HL-60/S4 (cell line): Measurements from ENCODE around the gene NKX6-2.

Experiments used
- in situ Hi-C: fragments of 300-500 bp; cut with MboI; formaldehyde crosslinking; loops from 2 replicates; pipeline ENCODE4 v1.14.3; 2022; ENCODE audit warnings: low sequenced_read_pairs

The NKX6-2 gene

DNA sequence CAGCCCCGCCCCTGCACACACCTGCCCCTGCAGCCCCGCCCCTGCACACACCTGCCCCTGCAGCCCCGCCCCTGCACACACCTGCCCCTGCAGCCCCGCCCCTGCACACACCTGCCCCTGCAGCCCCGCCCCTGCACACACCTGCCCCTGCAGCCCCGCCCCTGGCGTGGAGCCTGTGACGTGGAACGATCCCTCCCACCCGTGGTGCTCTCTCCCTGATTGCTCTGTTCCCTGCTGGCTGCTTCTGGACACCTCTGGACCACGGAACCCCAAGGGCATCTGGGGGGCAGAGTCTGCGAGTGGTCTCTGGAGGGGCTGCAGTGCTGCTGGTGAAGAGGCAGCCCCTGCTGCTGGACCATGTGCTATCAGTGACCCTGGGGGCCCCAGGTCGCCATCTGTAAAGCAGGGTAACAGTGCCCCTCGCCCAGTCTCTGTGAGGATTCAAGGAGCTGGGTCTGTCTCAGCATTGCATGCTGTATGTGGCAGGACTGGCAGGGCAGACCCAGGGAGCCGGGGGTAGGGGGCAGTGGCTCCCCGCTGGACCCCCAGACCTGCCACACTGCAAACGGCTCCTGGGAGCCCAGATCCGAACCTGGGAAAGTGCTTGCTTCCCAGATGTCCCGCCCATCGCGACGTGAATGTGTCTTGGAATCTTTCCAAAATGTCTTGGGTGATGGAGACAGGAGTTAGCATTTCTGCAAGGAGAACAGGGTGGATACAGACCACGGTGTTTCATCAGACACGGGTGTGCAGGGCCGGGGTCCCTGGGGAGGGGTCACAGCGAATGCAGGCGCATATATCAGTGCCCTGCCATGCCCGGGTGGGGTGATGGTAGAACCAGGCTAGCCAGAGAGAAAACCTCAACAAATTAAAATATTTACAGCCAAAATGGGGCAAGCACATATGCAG is 27.9 kb upstream of the NKX6-2 start:
- in situ Hi-C loops = no loop called here

DNA sequence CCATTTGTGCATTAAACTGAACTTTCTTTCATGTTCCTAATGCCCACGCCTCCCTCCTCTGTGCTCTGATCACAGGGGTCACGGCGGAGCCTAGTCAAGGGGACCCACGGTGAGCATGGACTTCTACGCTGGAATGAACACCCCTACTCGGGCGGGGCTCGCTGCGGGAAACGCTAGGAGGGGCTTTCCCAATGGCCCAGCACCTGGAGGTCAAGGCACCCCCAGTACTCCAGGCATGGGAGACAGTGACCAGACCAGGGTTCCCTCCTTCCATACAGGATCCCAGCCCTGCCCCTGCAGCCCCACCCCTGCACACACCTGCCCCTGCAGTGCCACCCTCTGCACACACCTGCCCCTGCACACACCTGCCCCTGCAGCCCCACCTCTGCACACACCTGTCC is 27.1 kb upstream of the NKX6-2 start:
- in situ Hi-C loops = no loop called here

DNA sequence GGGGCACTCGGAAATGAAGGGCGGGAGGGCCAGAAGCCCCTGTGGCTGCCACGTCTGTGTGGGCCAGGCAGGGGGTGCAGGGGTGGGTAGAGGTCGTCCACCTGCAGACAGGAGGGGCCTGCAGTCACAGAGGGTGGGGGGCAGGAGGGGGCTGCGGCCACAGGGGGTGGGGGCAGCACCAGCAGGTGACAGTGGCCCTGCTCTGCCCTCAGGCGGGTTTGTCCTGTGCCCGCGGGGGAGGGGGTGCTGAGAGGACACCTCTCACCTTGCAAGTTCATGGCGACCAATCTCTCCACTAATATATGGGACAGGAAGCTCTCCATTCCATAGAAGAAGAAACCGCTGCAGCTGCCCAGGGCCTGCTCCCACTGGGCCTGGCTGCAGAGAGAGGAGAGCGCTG is 26.6 kb upstream of the NKX6-2 start:
- in situ Hi-C loops = no loop called here

DNA sequence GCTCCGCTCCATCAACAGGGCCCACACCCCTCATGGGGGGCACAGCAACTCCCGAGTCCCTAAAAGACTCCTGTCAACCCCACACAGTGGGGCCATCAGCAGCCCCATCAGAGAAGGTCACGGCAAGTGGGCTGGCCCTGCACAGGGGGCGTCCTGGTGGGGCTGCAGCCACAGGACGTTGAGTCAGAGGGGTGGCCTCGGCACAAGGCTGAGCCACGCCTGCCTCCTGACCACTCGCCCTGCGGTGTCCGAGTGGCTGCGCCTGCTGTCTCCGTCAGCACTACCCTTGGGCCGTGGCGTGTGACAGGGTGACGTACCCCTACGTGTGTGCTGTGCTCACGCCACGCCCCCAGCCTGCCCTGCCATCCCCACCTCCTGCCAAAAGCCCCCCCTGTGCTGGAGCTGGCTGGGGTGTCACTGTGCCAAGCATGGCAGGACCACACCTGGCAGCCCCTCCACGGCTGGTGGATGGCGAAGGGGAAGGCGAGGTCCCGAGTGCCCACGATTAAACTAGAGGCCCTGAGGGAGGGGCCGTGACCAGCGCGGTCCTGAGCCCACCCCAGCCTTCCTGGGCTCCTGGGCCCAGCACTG is 26.0 kb upstream of the NKX6-2 start:
- in situ Hi-C loops = no loop called here

DNA sequence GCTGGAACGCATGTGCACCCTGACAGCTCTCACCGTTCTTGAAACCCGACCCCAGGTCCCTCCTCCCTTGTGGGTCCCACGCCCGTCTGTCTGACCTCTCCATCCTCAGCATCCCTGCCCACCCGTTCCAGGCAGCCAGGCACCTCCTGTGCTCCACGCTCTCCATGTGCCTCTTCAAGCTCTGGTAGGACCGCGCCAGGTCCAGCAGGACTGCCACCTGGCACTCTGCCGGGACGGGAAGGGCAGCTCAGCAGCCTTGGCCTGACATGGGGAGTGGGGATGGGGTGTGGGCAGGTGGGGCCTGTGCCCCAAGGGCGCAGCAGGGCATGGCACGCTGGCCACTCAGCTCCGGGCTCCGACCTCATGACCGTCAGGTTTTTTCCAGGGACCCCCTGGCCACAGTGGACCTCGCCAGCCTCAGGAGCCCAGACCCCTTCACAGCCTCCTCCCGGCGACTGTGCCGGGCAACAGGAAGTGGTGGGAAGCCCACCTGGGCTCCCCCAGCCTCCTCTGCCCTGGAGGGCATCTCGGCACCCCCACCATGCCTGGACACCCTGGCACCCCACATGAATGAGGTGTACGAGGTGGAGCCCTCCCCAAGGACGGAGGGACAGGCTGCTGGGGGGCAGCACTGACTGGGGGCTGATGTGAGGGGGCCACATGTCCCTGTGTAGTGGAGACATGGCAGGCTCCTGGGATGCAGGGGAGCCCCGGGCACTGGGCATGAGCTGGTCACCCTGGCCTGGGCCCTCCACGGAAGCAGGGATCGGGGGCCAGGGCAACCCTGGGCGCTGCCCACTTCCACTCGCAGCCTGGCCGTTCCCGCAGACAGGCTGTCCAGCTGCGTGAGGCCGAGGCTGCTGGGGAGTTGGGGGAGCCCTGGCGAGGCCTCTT is 25.1 kb upstream of the NKX6-2 start:
- in situ Hi-C loops = no loop called here

DNA sequence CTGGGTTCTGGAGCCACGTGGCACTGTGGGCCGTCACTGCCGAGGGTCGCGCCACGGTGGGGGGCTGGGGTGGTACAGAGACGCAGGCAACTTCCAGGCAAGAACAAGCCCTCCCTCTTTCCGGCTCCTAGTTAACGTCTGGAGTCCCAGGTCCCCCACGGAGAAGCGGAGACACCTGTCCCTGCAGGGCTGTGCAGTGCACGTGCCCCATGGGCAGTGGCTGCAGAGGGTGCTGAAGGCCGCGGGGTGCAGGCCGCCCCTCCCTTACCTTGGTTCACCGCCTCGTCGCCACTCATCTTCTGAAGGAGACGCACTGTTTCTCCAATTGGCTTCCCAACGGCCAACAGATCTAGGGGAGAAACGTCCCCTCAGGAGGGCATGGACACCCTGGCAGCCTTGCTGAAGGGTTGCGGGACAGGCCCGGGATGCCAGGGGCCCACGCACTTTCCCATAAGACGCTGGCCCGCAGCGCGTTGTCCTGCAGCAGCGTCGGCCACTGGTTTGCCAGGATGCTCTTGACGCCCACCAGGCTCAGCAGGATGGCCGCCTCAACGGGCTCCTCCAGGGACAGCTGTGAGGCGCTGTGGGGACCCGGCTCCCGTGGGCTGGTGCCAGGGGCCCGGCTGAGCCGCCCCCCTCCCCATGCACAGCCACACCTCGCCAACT is 24.3 kb upstream of the NKX6-2 start:
- in situ Hi-C loops = no loop called here

DNA sequence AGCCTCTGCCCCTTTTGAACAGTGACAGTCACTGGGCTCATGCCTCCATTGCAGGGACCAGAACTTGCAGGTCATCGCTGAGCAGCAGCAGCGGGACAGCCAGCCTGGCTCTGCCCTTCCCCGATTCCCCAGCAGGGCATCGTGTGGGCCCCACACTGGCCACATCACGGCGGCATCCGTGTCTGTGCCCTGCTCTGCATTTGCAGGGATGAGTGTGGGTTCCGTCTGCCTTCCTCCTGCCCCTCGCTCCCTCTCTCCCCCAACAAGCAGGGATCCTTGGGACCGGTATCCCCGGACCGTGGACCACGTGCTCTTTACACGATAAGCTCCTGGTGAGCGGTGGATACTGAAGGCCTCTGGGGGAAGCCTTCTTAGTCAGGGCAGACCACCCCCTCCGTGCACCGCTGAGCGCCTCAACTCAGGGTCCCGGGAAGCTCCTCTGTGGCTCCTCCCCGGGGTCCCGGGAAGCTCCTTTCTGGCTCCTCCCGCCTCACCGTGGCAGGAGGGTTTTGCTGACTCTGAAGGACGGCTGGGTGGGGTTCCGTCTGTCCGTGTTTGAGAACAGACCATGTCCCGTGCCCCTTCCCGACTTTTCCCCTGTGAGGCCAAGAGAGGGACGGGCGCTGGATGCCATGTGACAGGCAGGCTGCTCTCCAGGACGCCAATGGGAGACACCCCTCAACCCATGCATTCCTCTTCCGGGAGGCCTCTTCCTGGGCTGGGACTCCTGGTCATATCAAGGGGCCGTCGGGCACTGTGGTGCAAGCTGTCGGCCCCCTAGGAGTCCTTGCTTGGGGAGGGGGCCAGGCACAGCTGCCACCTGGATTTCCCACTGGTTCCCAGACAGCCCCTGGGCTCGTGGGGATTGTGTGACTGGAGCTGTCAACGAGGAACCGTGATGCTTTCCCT is 23.5 kb upstream of the NKX6-2 start:
- in situ Hi-C loops = no loop called here

DNA sequence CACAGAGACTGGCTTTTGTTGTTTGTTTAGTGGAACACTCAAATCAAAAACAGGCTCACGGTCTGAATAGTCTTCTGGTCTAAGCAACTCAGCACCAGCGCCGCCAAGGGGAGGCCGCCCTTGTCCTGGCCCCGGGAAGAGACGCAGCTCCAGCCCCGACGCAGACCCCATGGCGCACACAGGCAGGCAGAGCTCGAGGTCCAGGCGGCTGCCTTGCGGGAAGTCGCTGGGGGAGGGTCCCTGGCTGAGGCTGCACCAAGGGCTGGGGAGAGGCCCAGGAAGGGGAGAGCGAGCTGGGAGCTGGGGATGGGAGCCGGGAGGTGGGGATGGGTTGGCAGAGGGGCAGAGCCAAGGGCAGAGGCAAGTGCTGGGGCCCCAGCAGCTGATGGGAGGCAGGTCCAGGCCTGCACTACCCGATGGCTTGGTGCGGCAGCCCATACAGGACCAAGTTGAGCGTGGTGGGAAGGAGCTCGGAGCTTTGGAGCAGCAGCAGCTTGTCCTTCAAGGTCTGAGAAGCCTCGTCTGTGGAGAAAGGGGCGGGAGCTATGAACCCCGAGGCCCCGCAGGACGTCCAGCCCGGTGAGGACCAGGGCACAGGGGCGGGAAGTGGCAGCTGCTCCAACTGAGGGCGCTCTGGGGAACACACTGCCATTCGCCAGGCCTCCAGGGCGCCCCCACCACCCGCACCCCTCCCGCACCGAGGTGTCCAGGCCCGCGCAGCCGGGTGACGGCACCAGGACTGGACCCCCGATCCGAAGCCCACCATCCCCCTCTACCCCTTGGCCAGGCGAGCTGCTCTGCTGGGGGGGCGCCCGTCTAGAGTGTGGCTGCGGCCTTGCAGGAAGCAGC is 22.7 kb upstream of the NKX6-2 start:
- in situ Hi-C loops = no loop called here

DNA sequence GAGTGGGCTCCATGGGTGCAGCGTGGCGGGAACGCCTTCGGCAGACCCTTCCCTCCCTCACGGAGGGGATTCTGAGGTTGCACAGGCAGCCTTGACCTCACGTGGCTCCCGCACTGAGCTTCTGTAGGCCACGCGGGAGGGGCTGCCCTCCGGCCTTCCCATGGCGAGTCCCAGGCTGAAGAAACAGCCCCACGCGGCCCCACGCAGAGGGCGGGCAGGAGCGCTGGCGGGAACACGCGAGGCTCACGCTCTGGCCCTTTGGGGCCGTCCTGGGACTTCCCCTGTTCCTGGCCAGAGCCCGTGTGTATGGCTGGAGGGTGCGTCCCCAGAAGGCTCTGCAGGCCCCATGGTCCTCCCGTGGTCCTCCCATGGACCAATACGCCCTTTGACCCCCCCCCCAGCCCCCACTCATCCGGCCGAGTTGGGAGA is 21.7 kb upstream of the NKX6-2 start:
- in situ Hi-C loops = no loop called here

DNA sequence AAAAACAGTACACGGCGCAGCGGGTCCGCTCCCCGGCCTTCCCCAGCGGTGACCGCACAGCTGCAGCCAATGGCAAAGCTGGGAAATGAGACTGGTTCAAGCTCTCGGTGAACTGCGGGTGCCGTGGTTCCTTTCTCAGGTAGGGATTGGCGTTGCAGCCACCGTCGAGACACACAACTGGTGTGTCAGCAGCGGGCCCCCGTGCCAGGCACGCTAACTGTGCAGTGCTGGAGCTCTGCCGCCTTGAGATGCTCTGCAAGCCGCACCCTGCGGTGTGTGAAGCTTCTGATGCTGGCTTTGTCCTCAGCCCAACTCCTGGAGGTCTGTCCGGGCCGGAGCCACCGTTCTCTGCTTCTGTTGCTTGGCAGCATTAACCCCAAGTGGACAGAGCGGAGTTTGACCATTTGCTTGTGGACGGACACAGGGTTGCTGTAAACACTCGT is 20.6 kb upstream of the NKX6-2 start:
- in situ Hi-C loops = no loop called here

DNA sequence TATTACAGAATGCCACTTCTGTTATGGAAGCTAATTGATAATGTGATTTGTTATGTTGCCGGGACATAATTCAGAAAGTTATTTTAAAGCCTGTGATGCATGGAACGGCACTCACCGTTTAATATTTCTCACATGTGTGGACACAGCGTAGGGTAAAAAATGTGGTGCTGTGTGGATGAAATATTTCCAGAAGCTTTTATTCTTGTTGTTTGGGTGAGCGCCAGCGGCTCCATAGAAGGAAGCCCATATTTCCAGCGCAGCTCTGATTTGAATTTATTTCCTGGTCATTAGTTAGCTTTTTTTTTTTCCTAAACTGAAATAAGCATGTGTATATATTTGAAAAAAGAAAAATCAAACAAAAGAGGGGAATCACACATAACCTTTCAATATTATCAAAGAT is 20.2 kb upstream of the NKX6-2 start:
- in situ Hi-C loops = no loop called here

DNA sequence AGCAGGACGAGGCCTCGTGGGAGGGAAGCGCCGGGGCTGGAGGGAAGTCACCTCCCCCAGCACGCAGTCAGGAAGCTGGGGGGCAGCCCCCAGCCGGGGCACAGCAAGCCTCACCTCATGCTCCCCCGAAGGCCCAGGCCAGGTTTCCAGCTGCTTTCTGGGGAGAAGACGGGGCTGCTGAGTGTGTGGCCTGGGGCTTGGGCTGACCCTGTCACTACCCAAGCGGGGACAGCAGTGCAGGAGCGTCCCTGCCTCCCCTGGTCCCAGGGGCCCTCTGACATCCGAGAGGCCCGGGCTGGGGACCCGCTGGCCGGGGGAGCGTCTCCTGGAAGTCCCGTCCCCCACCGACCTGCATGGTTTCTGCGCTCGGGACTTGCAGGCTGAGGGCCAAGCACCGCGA is 19.7 kb upstream of the NKX6-2 start:
- in situ Hi-C loops = no loop called here

DNA sequence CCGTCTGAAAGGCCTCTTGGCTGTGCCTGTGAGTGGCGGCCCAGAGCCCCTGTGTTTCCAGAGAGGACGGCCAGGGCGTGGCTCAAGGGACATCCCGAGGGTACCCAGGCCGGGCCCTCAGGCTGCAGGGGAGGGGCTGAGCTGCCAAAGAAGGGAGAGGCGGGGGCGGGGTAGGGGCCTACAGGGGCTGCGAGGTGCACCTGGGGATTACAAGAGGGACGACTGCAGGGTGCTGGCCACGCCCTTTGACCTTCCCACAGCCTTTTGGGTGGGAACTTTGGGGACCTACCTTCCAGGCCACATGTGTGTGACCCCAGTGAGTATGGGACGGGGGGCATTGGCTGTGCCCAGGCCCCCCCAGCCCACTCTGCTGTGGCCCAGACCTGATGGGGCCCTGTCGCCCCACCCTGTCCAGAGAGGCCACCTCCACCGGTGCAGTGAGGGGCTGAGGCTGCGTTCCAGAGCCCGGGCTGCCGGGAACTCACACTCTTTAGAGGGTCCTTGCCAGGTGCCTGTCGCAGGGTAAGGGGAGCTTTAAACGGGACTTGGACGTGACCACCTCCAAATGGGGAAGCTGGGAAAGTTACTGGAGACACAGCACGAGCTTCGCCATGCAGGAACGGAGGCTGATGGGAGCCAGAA is 19.0 kb upstream of the NKX6-2 start:
- in situ Hi-C loops = no loop called here

DNA sequence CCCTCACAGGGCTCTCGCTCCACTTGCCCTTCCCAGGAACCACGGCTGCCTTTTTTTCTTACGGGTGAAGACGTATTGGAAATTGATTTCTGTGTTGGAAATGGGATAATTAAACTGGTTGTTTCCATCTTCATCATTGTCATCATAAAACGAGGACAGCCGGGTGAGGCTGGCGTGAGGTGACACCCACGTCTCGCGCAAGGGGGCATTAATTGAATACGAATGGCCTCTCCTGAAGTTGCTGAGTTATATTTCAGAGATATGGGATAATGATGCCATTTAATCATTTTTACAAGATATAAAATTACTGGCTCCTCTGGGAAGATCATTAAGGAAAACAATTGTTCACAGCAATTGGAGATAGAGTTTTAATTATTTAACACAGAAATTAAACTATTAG is 18.3 kb upstream of the NKX6-2 start:
- in situ Hi-C loops = no loop called here

DNA sequence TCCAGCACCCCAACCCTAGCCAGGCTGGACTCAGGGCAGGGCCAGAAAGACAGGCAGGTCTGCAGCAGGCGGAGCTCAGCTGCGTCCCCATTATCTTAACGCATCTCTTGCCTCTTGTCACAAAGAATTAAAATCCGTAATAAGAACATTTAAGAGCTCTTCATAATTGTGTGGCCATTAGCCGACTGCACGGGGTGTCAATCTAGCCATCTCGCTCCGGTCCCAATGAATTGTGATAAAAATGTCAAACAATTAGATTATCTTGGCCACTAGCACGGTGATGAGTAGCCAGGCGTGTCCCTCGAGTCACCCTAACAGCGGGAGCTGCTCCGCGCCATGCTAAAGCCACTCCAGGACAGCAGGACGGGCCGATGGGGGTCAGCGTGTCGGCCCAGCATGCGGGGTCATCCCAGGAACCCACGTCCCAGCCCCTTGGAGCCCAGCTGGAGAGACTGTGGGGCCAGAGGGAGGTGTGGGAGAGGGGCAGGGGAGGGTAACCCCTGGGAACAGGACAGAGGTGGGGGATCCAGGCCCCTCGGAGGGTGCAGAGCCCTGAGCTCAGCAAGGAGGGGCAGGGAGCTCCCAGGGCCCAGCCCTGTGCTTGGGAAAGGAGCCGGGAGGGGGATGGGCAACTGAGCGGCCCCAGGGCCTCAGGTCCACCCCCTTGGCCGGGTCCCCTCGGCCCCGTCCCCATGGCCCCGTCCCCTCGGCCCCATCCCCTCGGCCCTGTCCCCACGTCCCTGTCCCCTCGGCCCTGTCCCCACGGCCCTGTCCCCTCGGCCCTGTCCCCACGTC is 17.7 kb upstream of the NKX6-2 start:
- in situ Hi-C loops = no loop called here

DNA sequence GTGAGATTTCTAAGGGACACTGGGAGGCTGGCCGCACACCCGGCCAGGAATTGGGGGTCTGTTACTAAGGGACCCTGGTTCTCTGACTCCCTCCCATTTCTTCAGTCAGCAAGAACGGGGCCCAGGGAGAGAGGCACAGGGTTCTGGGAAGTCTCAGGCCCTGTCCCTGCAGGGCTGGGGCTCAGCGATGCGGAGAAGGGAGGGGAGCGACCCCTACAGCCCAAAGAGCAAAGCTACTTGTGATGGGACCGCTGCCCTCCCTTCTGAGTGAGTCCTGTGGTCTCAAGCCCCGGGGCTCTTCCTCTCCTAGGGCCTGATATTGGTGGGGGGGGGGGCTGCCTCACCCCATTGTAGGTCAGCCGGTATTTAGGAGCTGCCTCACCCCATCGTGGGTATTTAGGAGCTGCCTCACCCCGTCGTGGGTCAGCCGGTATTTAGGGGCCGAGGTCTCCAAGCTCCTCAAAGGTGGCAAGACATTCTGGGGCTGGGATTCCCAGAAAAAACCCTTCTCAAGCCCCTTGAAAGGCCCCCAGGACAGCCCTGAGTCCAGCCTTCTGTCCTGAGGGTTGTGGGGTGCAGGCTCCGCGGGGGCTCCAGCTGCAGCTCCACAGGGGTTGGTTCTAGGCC is 16.9 kb upstream of the NKX6-2 start:
- in situ Hi-C loops = no loop called here

DNA sequence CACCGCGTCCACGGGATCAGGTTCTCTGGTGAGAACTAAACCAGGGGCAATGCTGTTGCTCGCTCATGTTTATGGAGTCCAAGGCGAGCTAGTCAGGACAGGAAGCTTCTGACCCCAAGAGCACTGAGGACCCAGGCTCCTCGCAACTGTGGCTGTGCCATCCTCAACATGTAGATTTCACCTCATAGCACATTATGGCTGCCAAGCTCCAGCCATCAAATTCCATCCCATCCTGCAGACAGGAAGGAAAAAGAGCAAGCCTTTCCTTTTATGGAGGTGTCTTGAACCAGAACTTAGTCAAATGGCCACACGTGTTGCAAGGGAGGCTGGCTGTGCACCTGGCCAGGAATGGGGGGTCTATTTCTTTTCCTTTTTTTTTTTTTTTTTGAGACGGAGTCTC is 16.1 kb upstream of the NKX6-2 start:
- in situ Hi-C loops = no loop called here
